IMR-90 (cell line): ENCODE results near the gene HAP1. TPM values are rescaled to one million over a fixed set of nuclear protein-coding genes. Genes with fewer than 3 reads are reported as not detected.
A peak's percentile ranks its signal among the peaks of the same experiment; 100 is the strongest.

Experiments used
- ATAC-seq: fragments of 200-7000 bp; cut with Tn5 transposase; 2 replicates; pipeline ENCODE4 v1.9.1; 2020; ENCODE audit warnings: low read depth, mild to moderate bottlenecking, moderate library complexity
- BruUV-seq: library from RNA; stranded (reverse); fragments of 400-500 nt; replicated peaks from 2 replicates; lab custom pipeline; 2021; lab: Mats Ljungman, UMichigan
- CTCF ChIA-PET: fragments of 300-600 bp; formaldehyde crosslinking; extraction: SDS; loops from one replicate; lab custom pipeline; 2021; ENCODE audit warnings: antibody characterized with exemption; lab: Yijun Ruan, JAX
- POLR2A ChIA-PET: fragments of 300-600 bp; sonication (Branson Sonifier 250); formaldehyde crosslinking; loops from one replicate; lab custom pipeline; 2022; ENCODE audit warnings: antibody characterized with exemption; ENCODE audit not compliant: unreplicated experiment; lab: Charles Lee
- DNase-seq: peaks from one replicate; pipeline ENCODE4 v3.0.0; 2013
- H2AFZ ChIP-seq: replicated peaks from 2 replicates; pipeline ENCODE3; 2013; ENCODE audit warnings: low read length, mild to moderate bottlenecking; ENCODE audit not compliant: poor library complexity
- H2AK5ac ChIP-seq: 2 replicates; pipeline ENCODE4 v1.6.1; 2013; ENCODE audit warnings: low read depth, low read length, inconsistent platforms
- H2AK9ac ChIP-seq: replicated peaks from 2 replicates; pipeline ENCODE3; 2013; ENCODE audit warnings: mild to moderate bottlenecking, low read depth, low read length, moderate library complexity; ENCODE audit not compliant: poor library complexity
- H2BK120ac ChIP-seq: 2 replicates; pipeline ENCODE4 v1.6.1; 2013; ENCODE audit warnings: low read depth, low read length, inconsistent platforms
- H2BK15ac ChIP-seq: 3 replicates; pipeline ENCODE4 v1.6.1; 2013; ENCODE audit warnings: low read depth, low read length, inconsistent platforms
- H2BK20ac ChIP-seq: 2 replicates; pipeline ENCODE4 v1.6.1; 2013; ENCODE audit warnings: low read depth, mild to moderate bottlenecking, inconsistent platforms, low read length, moderate library complexity
- H2BK5ac ChIP-seq: 2 replicates; pipeline ENCODE4 v1.6.1; 2013; ENCODE audit warnings: mild to moderate bottlenecking, low read depth, low read length, inconsistent platforms; ENCODE audit not compliant: poor library complexity, severe bottlenecking
- H3K14ac ChIP-seq: replicated peaks from 2 replicates; pipeline ENCODE4 v1.6.1; 2013; ENCODE audit warnings: low read depth, low read length, inconsistent platforms
- H3K18ac ChIP-seq: 2 replicates; pipeline ENCODE4 v1.6.1; 2013; ENCODE audit warnings: low read depth, low read length, control low read depth
- H3K23ac ChIP-seq: 2 replicates; pipeline ENCODE4 v1.6.1; 2013; ENCODE audit warnings: low read depth, low read length, inconsistent platforms
- H3K27ac ChIP-seq: 2 replicates; pipeline ENCODE4 v1.5.1; 2013; ENCODE audit warnings: mild to moderate bottlenecking, control low read depth, low read length; ENCODE audit not compliant: insufficient read depth
- H3K27me3 ChIP-seq: 2 replicates; pipeline ENCODE4 v1.6.1; 2013; ENCODE audit warnings: low read length; ENCODE audit not compliant: control insufficient read depth, insufficient read depth
- H3K36me3 ChIP-seq: 2 replicates; pipeline ENCODE4 v1.6.1; 2013; ENCODE audit warnings: low read length, mixed read lengths; ENCODE audit not compliant: control insufficient read depth, insufficient read depth
- H3K4ac ChIP-seq: 2 replicates; pipeline ENCODE4 v1.6.1; 2013; ENCODE audit warnings: low read depth, low read length, inconsistent platforms
- H3K4me1 ChIP-seq: 2 replicates; pipeline ENCODE4 v1.6.1; 2013; ENCODE audit warnings: low read length, mixed read lengths; ENCODE audit not compliant: control insufficient read depth, insufficient read depth
- H3K4me2 ChIP-seq: 2 replicates; pipeline ENCODE4 v1.6.1; 2013; ENCODE audit warnings: low read depth, mild to moderate bottlenecking, control low read depth, low read length, moderate library complexity
- H3K4me3 ChIP-seq: 2 replicates; pipeline ENCODE4 v1.5.1; 2013; ENCODE audit warnings: low read depth, mild to moderate bottlenecking, control low read depth, low read length, moderate library complexity; ENCODE audit not compliant: insufficient read depth
- H3K56ac ChIP-seq: 2 replicates; pipeline ENCODE4 v1.6.1; 2013; ENCODE audit warnings: low read length, inconsistent platforms; ENCODE audit not compliant: insufficient read depth; ENCODE audit errors: extremely low read depth
- H3K79me1 ChIP-seq, 2 experiments: 2 replicates each; pipeline ENCODE4 v1.6.1; 2013; ENCODE audit warnings: low read length in 2 of 2, inconsistent platforms in 1 of 2, low read depth in 1 of 2
- H3K9ac ChIP-seq: 2 replicates; pipeline ENCODE4 v1.6.1; 2013; ENCODE audit warnings: low read depth, low read length, control low read depth
- H3K9me1 ChIP-seq: 2 replicates; pipeline ENCODE4 v1.6.1; 2013; ENCODE audit warnings: low read length, inconsistent platforms; ENCODE audit not compliant: insufficient read depth
- H3K9me3 ChIP-seq: 2 replicates; pipeline ENCODE4 v1.6.1; 2013; ENCODE audit warnings: low read length; ENCODE audit not compliant: control insufficient read depth, insufficient read depth
- H4K20me1 ChIP-seq: 2 replicates; pipeline ENCODE4 v1.6.1; 2013; ENCODE audit warnings: low read length, inconsistent platforms; ENCODE audit not compliant: insufficient read depth
- H4K5ac ChIP-seq: 2 replicates; pipeline ENCODE4 v1.6.1; 2013; ENCODE audit warnings: mild to moderate bottlenecking, low read depth, low read length, control low read depth
- H4K8ac ChIP-seq, 2 experiments: 2 replicates each; pipeline ENCODE4 v1.6.1; 2013; ENCODE audit warnings: low read depth in 2 of 2, low read length in 2 of 2, control low read depth in 1 of 2, inconsistent platforms in 1 of 2
- H4K91ac ChIP-seq: 2 replicates; pipeline ENCODE4 v1.6.1; 2013; ENCODE audit warnings: low read depth, low read length, inconsistent platforms; ENCODE audit not compliant: insufficient read depth
- CEBPB ChIP-seq: IDR thresholded peaks from 2 replicates; pipeline ENCODE4 v1.6.1; 2012; ENCODE audit warnings: low read depth, low read length, improper control_type of control experiment
- FOS ChIP-seq: fragments of 150-350 bp; IDR thresholded peaks from 2 replicates; pipeline ENCODE4 v1.6.1; 2016; ENCODE audit warnings: low read depth, low read length
- RCOR1 ChIP-seq: IDR thresholded peaks from 2 replicates; pipeline ENCODE4 v1.6.1; 2012; ENCODE audit warnings: mild to moderate bottlenecking, low read length, improper control_type of control experiment; ENCODE audit not compliant: insufficient replicate concordance
- RFX5 ChIP-seq: IDR thresholded peaks from 2 replicates; pipeline ENCODE4 v1.8.0; 2012; ENCODE audit warnings: low read depth, mild to moderate bottlenecking, low read length, moderate library complexity
- WGBS, 2 experiments: methylation state at CpG; one replicate each; pipeline versions ENCODE4 v1.1.5 to v1.1.7; 2013; ENCODE audit warnings: missing lambda C conversion rate in 2 of 2; ENCODE audit not compliant: insufficient read length in 1 of 2; ENCODE audit errors: extremely low coverage in 2 of 2; 5-methylcytosine and 5-hydroxymethylcytosine counted together
- dilution Hi-C: fragments of 300-500 bp; cut with HindIII; formaldehyde crosslinking; loops from one replicate; pipeline ENCODE4 v1.14.3; 2018; ENCODE audit warnings: low sequenced_read_pairs; ENCODE audit not compliant: unreplicated experiment
- in situ Hi-C: fragments of 300-500 bp; cut with MboI; formaldehyde crosslinking; loops from 3 replicates; pipeline ENCODE4 v1.14.3; 2019; ENCODE audit warnings: low sequenced_read_pairs, inconsistent platforms, mixed read lengths
- intact Hi-C: fragments of 100-400 bp; cut with micrococcal nuclease; formaldehyde crosslinking; loops from 2 replicates; pipeline ENCODE4 v1.10.0; 2022
- polyA plus RNA-seq, 3 experiments: library from polyadenylated mRNA; depleted of rRNA; stranded (reverse); fragments of >200 nt; gene quantifications; 2 replicates each; pipeline ENCODE4 v1.2.3, GENCODE V29; 2012; ENCODE audit warnings: low replicate concordance in 1 of 3
- total RNA-seq: library from RNA; depleted of rRNA; stranded (reverse); fragments of >200 nt; gene quantifications from 2 replicates; pipeline ENCODE4 v1.2.3, GENCODE V29; 2012

HAP1 gene
- total and polyA plus RNA-seq, 2 of the 4 experiments (the other 2 are of a cell fraction): under 0.01 to 0.09 TPM

DNA sequence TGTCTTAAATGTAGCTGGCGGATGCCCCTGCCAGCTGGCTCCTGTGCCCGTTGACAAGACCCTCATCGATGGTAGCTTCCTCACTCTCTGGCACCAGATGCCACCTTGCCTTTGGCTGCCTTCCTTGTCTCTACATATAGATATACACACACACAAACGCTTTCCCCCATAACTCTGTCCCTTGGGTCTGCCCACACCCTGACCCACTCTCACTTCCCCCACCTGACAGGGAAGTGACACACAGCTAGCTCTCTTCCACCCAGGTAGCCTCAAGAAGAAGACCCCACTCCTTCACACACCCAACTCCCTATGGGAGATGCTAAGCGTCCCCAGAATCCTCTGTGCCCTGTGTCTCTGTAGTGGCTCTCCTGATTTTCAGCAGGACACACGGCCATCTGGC lies 26.4 kb upstream of the HAP1 start:
- peaks cover 3% of the 10 kb centered on the region; the same call in 1 of the 2 replicates for H4K20me1 ChIP-seq
- H2AFZ ChIP-seq: no peak overlapping the region
- BruUV-seq: no TSS peak
- peak overlapping the region; percentile 50 for H2AK9ac ChIP-seq
- H3K56ac ChIP-seq: no peak overlapping the region
- no peak for TF ChIP-seq FOS
- no peak for TF ChIP-seq RCOR1
- no peak for TF ChIP-seq CEBPB
- no peak for TF ChIP-seq RFX5
- no peak overlapping the region for H3K27ac ChIP-seq
- no peak overlapping the region for H2BK20ac ChIP-seq
- H3K79me1 ChIP-seq: no peaks in the 10 kb centered on the region
- ATAC-seq (no peak), DNase-seq (no peak)
- in situ Hi-C loops (no loop called here), dilution Hi-C loops (no loop called here), intact Hi-C loops (no loop called here)
- H3K4me3 ChIP-seq: no peak overlapping the region
- 91% methylated on average over 3 of the region's 6 CpGs; no CpG with 5 or more reads in 1 of the 2 experiments for WGBS, 2 experiments
- no peak overlapping the region for H2BK120ac ChIP-seq
- H3K14ac ChIP-seq: no peak overlapping the region
- 0 out of 2 replicates have a peak, but pooled peaks cover 7% of the 10 kb centered on the region for H3K9me1 ChIP-seq
- H3K36me3 ChIP-seq: peaks cover 73% of the 10 kb centered on the region
- H3K18ac ChIP-seq: no peak overlapping the region
- H2BK5ac ChIP-seq: no peak overlapping the region
- H4K91ac ChIP-seq: no peak overlapping the region
- no peak overlapping the region for H2AK5ac ChIP-seq
- POLR2A ChIA-PET: no interaction called here
- H3K23ac ChIP-seq: no peak overlapping the region
- no peak overlapping the region for H3K4me2 ChIP-seq
- no peak overlapping the region for H4K8ac ChIP-seq
- no peak overlapping the region for H3K4ac ChIP-seq
- no peak overlapping the region for H3K9ac ChIP-seq
- CTCF ChIA-PET: no interaction called here
- H2BK15ac ChIP-seq: no peak overlapping the region
- no peaks in the 10 kb centered on the region for H3K9me3 ChIP-seq
- no peaks in the 10 kb centered on the region for H3K27me3 ChIP-seq
- no peak overlapping the region for H4K5ac ChIP-seq
- H3K4me1 ChIP-seq: no peaks in the 10 kb centered on the region
